Hepatocyte (in vitro differentiated cells): ENCODE results near the gene KRTAP21-1. TPM values are rescaled to one million over a fixed set of nuclear protein-coding genes. Genes with fewer than 3 reads are reported as not detected.

ENCODE experiments used
- DNase-seq: peaks from one replicate; pipeline ENCODE4 v3.0.0-alpha.2; 2016; ENCODE audit warnings: low spot score
- H2AFZ ChIP-seq: fragments of 200-600 bp; sonication (generic); 2 replicates; pipeline ENCODE4 v1.6.0; 2016; ENCODE audit warnings: antibody characterized with exemption, mild to moderate bottlenecking
- H3K27ac ChIP-seq: fragments of 200-600 bp; sonication (generic); 2 replicates; pipeline ENCODE4 v1.5.1; 2016; ENCODE audit warnings: mild to moderate bottlenecking
- H3K27me3 ChIP-seq: fragments of 200-600 bp; sonication (generic); 2 replicates; pipeline ENCODE4 v1.6.1; 2016
- H3K36me3 ChIP-seq: fragments of 200-600 bp; sonication (generic); replicated peaks from 2 replicates; pipeline ENCODE4 v1.5.1; 2016; ENCODE audit warnings: low read depth; ENCODE audit not compliant: insufficient read depth
- H3K4me1 ChIP-seq: fragments of 200-600 bp; sonication (generic); 2 replicates; pipeline ENCODE4 v1.5.1; 2016; ENCODE audit warnings: mild to moderate bottlenecking, moderate library complexity; ENCODE audit not compliant: insufficient read depth
- H3K4me2 ChIP-seq: fragments of 200-600 bp; sonication (generic); 2 replicates; pipeline ENCODE4 v1.6.0; 2016
- H3K4me3 ChIP-seq: fragments of 200-600 bp; sonication (generic); 2 replicates; pipeline ENCODE4 v1.5.1; 2016; ENCODE audit warnings: mild to moderate bottlenecking
- H3K79me2 ChIP-seq: fragments of 200-600 bp; sonication (generic); 2 replicates; pipeline ENCODE4 v1.6.0; 2017; ENCODE audit warnings: mild to moderate bottlenecking
- H3K9me2 ChIP-seq: fragments of 200-600 bp; sonication (generic); replicated peaks from 2 replicates; pipeline ENCODE4 v1.6.0; 2017; ENCODE audit warnings: mild to moderate bottlenecking; ENCODE audit not compliant: insufficient read depth
- H3K9me3 ChIP-seq: fragments of 200-600 bp; sonication (generic); 2 replicates; pipeline ENCODE4 v1.5.1; 2016; ENCODE audit warnings: low read depth, mild to moderate bottlenecking
- H4K20me1 ChIP-seq: fragments of 200-600 bp; sonication (generic); 2 replicates; pipeline ENCODE4 v1.6.0; 2016; ENCODE audit warnings: mild to moderate bottlenecking; ENCODE audit not compliant: insufficient read depth, poor library complexity, severe bottlenecking
- EZH2 ChIP-seq: fragments of 200-600 bp; sonication (generic); IDR thresholded peaks from 2 replicates; pipeline ENCODE4 v1.6.1; 2016; ENCODE audit warnings: antibody characterized with exemption, mild to moderate bottlenecking, borderline replicate concordance
- EZH2phosphoT487 ChIP-seq: fragments of 200-600 bp; sonication (generic); IDR thresholded peaks from one replicate; pipeline ENCODE4 v1.6.1; 2018; ENCODE audit warnings: antibody characterized with exemption, mild to moderate bottlenecking, low read depth, moderate library complexity; ENCODE audit not compliant: unreplicated experiment, severe bottlenecking
- WGBS: methylation state at CpG from one replicate; pipeline ENCODE4 v1.1.6; 2016; ENCODE audit warnings: low lambda C conversion rate; ENCODE audit errors: missing lambda C conversion rate; 5-methylcytosine and 5-hydroxymethylcytosine counted together
- polyA plus RNA-seq: library from polyadenylated mRNA; unstranded; fragments of >200 nt; fragmentation: Nextera tagmentation; extraction: Ambion mirVana; gene quantifications from 2 replicates; pipeline ENCODE4 v1.2.1, GENCODE V29; 2016
- total RNA-seq: library from RNA; depleted of rRNA; stranded (reverse); fragments of >200 nt; gene quantifications from 2 replicates; pipeline ENCODE4 v1.2.3, GENCODE V29; 2014
- TF ChIP-seq, protein P1 (sequence below): fragments of 200-600 bp; sonication (generic); IDR thresholded peaks from 2 replicates; pipeline ENCODE4 v1.5.1; 2016; ENCODE audit warnings: antibody characterized with exemption, mild to moderate bottlenecking; ENCODE audit not compliant: poor library complexity

KRTAP21-1 gene
- total and polyA plus RNA-seq, 2 experiments from 2014 or later, result not detected

DNA sequence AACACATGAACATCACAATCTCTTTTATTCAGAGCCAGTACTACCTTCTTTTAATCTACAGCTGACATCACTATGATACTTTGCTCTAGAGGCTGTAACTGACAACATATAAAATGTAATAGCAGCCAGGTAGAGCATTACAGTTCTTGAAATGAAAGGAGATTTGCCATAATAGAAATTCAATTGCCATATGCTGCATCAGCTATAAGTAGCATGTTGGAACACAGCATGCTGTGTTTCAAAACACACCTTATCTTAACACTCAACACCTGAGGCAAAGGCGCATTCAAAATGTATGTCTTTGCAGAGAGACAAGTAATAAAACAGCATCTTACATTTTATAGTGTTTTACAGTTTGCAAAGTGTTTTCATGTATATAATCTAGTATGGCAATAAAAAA, 24.0 kb upstream of the KRTAP21-1 start:
- Histone ChIP-seq H3K36me3 (no peaks in the 10 kb centered on the region), H2AFZ (no peak overlapping the region), H3K79me2 (no peaks in the 10 kb centered on the region), H3K4me2 (no peak overlapping the region), H3K27me3 (no peaks in the 10 kb centered on the region), H3K27ac (no peak overlapping the region), H3K9me3 (no peaks in the 10 kb centered on the region), H3K4me3 (no peak overlapping the region), H3K4me1 (no peaks in the 10 kb centered on the region), H3K9me2 (no peaks in the 10 kb centered on the region), H4K20me1 (no peaks in the 10 kb centered on the region)
- TF ChIP-seq, protein P1, sequence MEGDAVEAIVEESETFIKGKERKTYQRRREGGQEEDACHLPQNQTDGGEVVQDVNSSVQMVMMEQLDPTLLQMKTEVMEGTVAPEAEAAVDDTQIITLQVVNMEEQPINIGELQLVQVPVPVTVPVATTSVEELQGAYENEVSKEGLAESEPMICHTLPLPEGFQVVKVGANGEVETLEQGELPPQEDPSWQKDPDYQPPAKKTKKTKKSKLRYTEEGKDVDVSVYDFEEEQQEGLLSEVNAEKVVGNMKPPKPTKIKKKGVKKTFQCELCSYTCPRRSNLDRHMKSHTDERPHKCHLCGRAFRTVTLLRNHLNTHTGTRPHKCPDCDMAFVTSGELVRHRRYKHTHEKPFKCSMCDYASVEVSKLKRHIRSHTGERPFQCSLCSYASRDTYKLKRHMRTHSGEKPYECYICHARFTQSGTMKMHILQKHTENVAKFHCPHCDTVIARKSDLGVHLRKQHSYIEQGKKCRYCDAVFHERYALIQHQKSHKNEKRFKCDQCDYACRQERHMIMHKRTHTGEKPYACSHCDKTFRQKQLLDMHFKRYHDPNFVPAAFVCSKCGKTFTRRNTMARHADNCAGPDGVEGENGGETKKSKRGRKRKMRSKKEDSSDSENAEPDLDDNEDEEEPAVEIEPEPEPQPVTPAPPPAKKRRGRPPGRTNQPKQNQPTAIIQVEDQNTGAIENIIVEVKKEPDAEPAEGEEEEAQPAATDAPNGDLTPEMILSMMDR, result no peak
- no peak for TF ChIP-seq EZH2phosphoT487
- TF ChIP-seq EZH2, result no peak
- no peak for DNase-seq
- 78% methylated on average over 1 of the region's 1 CpG for WGBS

DNA sequence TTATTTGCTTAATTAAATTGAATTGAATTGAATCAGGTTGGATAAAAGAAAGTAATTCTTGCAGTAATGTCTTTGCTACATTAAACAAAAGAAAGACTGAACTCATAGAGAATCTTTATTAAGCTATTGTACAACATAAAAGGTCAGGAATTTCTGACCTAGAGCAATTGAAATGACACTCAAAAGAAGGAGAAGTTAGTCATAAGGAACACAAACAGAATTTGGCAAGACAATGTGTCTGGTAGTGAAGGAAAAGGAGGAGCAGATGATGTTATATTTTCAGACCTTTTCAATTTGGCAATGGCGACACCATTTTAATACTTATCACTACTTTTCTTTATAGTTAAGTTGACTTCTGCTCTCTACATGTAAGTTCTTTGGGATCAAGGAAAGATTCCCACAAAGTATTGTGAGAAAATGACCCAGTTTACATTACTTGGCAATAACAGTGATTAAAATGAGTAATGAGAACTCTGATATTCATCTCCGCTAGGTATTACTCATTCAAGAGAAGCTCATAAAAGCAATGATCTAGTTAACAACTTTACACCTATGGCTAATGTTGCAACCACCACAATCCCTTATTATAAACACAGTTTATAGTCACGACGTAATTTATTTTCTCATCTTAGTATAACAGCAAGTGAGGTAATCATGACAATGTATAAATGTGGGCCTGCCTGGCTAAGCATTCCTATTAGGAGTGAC, 14.7 kb upstream of the KRTAP21-1 start:
- no peak overlapping the region for H2AFZ ChIP-seq
- H3K36me3 ChIP-seq, result no peaks in the 10 kb centered on the region
- no peak for DNase-seq
- H3K4me3 ChIP-seq, result no peak overlapping the region
- H3K9me3 ChIP-seq, result no peaks in the 10 kb centered on the region
- TF ChIP-seq, protein P1, result no peak
- TF ChIP-seq EZH2, result no peak
- no peak for TF ChIP-seq EZH2phosphoT487
- no peak overlapping the region for H3K27ac ChIP-seq
- 87% methylated on average over 4 of the region's 4 CpGs for WGBS
- no peaks in the 10 kb centered on the region for H3K4me1 ChIP-seq
- no peaks in the 10 kb centered on the region for H3K9me2 ChIP-seq
- H3K79me2 ChIP-seq, result no peaks in the 10 kb centered on the region
- no peaks in the 10 kb centered on the region for H3K27me3 ChIP-seq
- H4K20me1 ChIP-seq, result no peaks in the 10 kb centered on the region
- no peak overlapping the region for H3K4me2 ChIP-seq

DNA sequence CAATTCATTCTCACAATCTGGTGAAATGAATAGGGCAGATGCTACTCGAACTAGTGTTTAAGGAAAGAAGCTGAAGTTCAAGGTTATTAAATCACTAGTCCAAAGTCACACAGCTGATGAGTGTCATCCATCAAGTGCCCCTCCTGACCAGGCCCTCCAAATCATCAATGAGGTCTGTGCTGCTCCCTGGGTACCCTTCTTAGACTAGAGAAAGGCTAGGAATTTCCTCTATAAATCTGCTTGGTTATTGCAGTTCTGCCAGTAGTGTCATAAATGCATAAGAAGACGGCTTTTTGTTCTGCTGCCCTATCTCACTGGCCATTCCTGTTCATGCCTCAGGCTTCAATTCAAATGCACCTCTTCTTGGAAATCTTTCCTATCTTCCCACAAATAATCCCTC, 5.5 kb upstream of the KRTAP21-1 start:
- no peaks in the 10 kb centered on the region for H3K9me2 ChIP-seq
- H3K36me3 ChIP-seq, result no peaks in the 10 kb centered on the region
- TF ChIP-seq EZH2, result no peak
- TF ChIP-seq, protein P1, result no peak
- TF ChIP-seq EZH2phosphoT487, result no peak
- no peaks in the 10 kb centered on the region for H3K9me3 ChIP-seq
- 76% methylated on average over 2 of the region's 2 CpGs for WGBS
- H3K4me1 ChIP-seq, result no peaks in the 10 kb centered on the region
- H3K79me2 ChIP-seq, result no peaks in the 10 kb centered on the region
- H3K4me2 ChIP-seq, result no peak overlapping the region
- H3K27ac ChIP-seq, result no peak overlapping the region
- no peak for DNase-seq
- no peak overlapping the region for H2AFZ ChIP-seq
- H3K27me3 ChIP-seq, result no peaks in the 10 kb centered on the region
- H4K20me1 ChIP-seq, result no peaks in the 10 kb centered on the region
- H3K4me3 ChIP-seq, result no peak overlapping the region
